ENCODE results near the gene NR4A3.
"Not testable (repeated sequence)": the region's sequence is repeated elsewhere in the genome, so short reads cannot be mapped to it uniquely, and the experiment has no call there.

Gene NR4A3

DNA sequence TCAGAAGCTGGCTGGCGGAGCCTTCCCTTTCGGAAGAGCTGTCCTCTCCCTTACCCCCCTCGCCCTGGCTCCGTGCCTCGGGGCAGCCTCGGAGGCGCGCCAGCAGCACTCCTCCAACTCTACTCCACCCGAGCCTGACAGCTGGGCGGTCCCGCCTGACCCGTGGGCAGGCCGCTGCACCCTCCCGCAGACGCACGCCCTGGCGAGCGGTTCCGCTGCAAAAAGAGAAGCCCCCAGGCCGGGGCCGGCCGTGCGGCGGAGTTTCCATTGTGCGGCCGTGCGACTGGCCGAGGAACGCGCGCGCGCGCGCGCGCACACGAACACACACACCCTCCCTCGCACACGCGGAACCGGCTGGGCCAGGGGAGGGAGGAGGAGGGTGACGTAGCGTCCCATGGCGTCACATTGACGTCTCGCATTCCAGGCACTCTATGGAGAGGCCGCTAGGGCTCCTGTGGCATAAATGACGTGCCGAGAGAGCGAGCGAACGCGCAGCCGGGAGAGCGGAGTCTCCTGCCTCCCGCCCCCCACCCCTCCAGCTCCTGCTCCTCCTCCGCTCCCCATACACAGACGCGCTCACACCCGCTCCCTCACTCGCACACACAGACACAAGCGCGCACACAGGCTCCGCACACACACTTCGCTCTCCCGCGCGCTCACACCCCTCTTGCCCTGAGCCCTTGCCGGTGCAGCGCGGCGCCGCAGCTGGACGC is at the start of gene NR4A3:
Gene NR4A3 (plus strand): TSS at position 490 of the 713 bp plus-strand sequence. CDS start 6,158 bp downstream, outside the sequence.
- DNase-seq (ENCODE audit: low read depth in 2 of 2): peak; percentile 78 to 81

DNA sequence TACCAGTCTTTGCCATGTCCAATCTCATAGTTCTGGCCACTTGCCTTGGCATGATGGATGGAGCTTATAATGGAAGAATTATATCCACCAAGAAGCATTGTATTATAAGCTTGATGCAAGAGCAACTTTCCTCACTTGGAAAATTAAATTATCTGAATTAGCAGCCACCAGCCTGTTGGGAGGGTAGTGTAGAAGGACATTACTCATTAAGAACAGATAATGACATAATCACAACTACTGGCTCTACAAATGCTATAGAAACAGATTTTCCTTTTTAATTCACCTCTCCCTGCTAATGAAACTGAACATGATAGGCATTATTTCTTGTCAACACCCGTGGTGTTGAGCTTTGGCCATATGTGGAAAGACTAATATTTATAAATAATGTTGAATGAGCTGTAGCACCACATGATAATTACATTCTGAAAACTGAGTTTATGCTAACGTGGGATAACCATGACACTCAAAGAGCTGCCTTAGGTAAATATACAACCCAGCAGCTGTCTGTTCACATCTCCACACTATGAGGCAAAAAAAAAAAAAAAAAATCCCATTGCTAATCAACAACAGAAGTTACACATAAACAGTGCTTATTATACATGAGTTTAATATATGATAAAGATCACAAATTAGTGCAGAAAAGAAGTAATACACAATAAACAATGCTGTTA is 48.1 kb upstream of the NR4A3 start:
- no peak for DNase-seq (ENCODE audit: low read depth in 2 of 2)

DNA sequence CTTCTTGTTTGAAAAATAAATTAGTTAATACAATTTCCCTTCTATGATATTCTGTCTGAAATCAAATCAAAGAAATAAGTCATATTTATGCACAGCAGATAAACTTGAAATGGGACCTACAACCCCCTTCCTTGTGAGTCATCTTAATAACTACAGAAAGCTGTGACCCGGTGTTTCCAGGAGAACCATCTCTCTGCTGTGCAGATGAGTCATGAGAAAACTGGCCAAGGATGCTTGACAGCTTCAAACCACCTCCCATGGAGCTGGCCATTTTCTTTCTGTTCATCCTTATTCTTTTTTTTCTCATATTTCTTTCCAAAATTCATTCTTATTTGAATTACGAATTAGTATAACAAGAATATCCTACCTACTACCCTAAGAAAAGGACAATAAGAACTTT is 43.4 kb upstream of the NR4A3 start:
- DNase-seq (ENCODE audit: low read depth in 2 of 2): no peak

DNA sequence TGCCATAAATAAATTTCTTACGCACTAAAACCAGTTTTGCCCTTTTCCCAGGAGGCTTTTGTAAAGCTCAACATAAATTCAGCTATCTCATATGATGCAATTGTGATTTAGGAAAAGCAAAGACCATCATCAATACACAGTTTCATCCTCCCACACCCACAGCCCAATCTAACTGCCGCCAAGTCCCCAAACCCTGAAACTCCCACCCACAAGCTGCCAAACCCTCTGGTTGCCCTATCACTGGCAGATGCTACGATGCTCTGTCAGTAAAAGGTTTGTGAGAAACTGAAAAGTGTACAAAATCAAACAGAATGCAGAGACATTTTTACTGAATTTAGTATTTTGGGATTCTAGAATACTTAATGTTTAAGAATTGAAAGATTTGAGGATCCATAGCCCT is 42.8 kb upstream of the NR4A3 start:
- DNase-seq (ENCODE audit: low read depth in 2 of 2): no peak

DNA sequence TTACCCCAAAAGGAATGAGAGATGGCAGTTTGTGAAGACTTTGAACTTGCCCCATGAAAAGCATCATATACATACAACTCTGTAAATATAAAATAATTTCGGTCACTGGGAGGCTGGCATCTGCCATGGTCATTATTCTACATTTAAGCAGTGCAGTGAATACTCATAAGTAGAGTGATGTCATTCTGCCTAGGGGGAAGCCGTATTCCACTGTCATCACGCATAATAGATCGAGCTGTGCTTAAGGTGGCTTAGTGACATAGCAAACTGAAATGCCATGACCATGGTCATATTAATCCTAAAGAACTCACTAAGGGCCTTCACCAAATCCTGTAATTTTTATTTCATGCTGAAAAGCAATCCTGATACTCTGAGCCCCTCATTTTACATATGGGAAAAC is 42.4 kb upstream of the NR4A3 start:
- DNase-seq (ENCODE audit: low read depth in 2 of 2): no peak

DNA sequence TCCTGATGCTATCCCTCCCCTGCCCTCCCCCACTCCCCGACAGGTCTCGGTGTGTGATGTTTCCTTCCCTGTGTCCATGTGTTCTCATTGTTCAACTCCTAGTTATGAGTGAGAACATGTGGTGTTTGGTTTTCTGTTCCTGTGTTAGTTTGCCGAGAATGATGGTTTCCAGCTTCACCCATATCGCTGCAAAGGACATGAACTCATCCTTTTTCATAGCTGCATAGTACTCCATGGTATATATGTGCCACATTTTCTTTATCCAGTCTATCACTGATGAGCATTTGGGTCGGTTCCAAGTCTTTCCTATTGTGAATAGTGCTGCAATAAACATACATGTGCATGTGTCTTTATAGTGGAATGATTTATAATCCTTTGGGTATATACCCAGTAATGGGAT is 39.3 kb upstream of the NR4A3 start:
- DNase-seq (ENCODE audit: low read depth in 2 of 2): not testable (repeated sequence)

DNA sequence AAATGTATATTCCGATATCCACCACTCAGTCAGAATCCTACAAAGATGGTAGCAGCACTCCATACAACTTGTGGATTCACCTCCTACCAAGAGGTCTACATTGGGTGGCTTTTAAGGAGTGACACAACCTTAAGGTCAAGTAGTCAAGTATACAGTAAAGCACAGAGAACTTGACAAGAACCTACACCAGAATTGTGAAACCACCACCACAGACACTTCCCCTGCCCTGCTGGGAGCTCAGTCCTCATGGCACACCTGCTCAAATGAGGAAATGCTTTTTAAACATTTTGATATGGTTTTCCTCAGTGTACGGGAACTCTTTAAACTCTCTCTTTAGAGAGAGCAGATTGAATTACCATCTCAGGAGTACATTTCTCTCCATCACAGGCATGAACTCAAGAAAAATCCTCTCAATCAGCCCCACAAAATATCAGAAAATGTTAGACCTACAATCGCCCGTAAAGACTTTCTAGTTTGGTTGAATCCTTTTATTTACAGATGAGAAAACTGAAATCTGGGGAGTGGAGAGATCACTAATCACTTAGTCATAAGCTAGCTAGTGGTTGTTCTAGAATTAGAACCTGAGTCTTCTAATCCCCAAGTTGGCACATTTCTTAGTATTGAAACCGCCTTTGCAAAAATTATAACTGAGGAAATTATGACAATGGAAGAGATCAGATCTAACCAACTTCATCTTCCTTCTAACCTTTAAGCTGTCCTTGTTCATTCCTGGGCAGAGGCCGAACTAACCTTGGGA is 38.5 kb upstream of the NR4A3 start:
- DNase-seq (ENCODE audit: low read depth in 2 of 2): no peak

DNA sequence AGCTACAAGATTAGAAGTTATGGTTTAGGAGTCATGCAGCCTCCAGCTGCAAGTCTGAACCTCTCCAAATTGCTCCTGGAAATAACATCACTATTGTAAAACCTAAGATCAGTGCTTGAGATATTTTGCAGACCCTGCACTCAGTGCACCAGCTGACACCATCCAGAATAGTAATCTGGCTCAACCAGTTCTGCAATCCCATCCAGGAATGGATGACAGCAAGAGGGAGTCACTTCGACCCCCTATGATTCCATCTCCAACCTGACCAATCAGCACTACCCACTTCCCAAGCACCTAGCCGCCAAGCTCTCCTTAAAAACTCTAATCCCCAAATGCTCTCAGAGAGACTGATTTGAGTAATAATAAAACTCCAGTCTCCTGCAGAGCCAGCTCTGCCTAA is 37.9 kb upstream of the NR4A3 start:
- DNase-seq (ENCODE audit: low read depth in 2 of 2): no peak

DNA sequence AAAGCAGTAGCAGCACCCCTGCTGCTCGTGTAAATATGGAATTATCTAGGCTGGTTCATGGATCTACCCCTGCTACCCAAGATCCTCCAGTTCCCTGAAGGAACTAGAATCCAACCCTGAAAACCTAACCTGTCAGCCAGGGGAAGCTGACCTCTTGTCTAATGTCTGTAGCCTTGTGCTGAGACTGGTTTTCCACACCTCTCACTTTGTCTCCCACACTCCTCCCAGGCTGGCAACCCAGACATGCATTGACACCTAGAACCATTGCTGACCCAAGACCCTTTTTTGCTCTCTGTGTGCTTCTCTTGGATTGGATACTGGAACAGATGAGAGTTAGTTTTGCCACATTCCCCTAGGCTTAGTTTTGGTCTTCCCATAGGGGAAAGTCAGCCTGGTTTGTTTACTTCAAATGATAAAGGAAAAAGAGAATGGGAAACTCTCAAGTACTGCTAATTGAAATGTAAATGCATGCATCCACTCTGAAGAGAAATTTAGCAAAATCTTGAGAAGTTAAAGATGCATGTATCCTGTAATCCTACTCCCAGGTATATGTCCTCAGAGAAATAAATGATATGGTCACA is 36.6 kb upstream of the NR4A3 start:
- DNase-seq (ENCODE audit: low read depth in 2 of 2): no peak

DNA sequence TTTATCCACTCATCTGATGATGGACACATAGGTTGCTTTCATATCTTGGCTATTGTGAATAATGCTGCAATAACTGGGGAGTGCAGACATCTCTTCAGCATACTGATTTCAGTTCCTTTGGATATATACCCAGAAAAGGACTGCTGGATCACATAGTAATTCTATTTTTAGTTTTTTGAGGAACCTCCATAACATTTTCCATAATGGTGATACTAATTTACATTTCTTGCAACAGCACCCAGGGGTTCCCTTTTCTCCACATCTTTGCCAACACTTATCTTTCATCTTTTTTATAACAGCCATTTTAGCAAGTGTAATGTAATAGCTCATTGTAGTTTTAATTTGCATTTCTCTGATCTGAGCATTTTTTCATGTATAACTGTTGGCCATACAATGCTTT is 34.1 kb upstream of the NR4A3 start:
- no peak for DNase-seq (ENCODE audit: low read depth in 2 of 2)

DNA sequence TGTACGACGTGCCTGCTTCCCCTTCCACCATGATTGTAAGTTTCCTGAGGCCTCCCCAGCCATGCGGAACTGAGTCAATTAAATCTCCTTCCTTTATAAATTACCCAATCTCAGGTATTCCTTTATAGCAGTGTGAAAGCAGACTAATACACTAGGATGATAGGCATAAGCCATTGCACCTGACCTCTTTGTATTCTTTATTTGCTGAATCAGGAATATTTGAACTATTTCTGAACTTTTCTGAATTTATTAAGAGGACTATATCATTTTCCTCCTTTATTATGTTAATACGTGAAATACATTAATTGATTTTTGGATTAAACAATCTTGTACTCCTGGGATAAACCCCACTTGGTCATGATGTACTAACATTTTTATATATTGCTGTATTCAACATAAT is 28.2 kb upstream of the NR4A3 start:
- no peak for DNase-seq (ENCODE audit: low read depth in 2 of 2)

DNA sequence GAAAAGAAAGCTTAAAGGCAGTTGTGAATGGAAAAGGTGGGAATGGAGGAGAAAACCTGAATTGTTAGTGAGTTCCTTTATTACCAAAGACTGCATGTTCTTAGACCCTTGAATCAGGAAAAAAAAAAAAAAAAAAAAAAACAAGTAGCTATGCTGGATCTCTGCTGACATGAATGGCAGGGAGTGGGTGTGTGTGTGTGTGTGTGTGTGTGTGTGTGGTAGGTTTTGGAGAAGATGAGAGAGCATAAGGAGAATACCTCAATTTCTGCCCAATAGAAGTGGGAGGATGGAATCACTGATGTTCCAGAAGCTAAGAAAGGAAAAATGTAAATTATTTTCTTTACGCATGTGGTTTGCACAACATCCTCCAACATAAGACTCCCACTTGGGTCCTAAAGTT is 25.5 kb upstream of the NR4A3 start:
- DNase-seq (ENCODE audit: low read depth in 2 of 2): no peak

DNA sequence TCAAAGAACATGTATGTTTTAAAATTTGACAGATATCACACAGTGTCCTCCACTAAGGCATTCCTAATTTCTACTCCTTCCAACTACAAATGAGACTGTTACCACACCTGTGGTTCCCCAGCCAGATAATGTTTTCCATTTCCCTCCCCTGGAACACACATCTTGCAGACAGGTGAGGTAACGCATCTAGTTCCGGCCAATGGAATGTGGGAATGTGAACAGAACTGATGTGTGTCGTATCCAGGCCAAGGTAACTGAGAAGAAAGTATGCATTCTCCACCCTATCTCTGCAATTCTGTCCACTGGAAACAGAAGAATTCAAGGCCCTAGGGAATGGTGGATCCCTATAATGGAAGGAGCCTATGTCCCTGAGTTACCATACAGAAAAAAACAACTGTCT is 19.9 kb upstream of the NR4A3 start:
- DNase-seq (ENCODE audit: low read depth in 2 of 2): no peak

DNA sequence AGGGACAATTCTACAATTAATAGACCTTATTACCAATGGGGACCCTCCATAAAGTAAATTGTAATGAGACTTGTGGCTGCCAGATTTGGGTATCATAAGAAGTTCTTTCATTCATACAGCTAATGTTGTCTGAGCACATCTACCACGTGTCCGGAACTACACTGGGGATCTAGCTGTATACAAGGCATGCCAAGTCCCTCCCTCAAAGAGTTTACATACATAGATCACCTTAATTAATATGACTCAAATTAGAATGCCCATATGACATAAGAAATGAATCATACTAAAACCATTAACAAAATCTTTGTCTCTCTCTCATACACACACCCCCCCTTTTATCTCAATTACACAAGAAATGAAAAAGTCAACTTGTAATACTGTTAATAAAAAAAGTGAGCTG is 18.0 kb upstream of the NR4A3 start:
- DNase-seq (ENCODE audit: low read depth in 2 of 2): no peak

DNA sequence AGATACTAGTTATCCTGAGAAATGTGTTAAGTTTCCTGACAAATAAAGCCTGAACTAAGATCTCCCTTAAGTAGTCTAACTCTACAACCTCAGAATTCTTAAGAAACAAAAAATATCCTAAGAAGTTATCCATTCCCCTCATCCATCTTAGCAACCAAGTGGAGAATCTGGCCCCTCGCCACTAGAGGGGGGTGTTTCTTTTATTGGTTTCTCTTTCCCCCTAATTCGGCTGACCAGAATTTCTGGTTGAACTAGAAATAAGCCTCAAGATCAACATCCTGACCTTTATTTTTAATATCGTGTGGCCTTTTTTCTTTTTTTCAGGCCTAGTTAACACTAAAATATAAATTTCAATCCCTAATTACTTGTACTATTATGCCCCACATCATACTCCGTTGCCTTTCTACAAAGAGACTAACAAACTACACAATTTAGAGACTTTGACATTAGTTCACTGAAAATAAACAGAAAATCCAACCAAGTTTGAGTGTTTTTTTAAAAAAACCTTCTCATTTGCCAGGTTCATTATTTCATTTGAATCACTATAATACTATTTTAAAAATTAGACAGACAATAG is 14.3 kb upstream of the NR4A3 start:
- DNase-seq (ENCODE audit: low read depth in 2 of 2): peak in 1 of 2 donors; percentile 56

DNA sequence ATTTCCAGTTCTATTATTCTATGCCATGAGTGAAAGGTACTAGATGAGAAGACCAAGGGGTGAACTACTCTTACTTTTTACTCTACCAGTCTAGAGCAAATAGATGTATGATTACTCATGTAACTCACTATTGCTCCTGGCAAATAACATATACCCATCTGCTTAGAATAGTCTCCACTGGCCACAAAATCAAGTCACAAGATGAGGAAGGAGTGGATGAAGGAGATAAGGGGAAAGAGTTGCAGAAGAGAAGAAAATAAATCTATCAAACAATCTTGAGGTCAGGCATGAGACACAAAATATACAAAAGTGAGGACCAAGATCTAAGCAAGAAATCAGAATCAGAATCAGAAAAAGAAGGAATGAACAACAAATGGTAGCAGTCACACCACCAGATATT is 13.7 kb upstream of the NR4A3 start:
- no peak for DNase-seq (ENCODE audit: low read depth in 2 of 2)

DNA sequence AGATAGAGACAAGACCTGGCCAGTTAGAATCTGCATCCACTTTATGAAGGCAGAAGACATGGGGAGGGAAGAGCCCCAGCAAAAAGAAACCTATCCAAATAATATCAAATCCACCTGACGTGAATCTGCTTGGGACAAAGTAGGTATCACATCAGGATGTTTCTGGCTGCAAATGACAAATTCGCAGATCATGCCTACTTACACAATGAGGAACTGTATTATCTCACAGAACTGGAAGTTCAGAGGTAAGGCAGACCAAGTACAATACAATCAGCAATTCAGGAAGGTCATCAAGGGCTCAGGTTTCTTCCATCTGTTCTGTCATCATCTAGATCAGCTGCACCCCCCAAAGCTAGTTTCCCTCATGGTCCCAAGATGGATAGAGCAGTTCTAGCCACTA is 13.2 kb upstream of the NR4A3 start:
- no peak for DNase-seq (ENCODE audit: low read depth in 2 of 2)

DNA sequence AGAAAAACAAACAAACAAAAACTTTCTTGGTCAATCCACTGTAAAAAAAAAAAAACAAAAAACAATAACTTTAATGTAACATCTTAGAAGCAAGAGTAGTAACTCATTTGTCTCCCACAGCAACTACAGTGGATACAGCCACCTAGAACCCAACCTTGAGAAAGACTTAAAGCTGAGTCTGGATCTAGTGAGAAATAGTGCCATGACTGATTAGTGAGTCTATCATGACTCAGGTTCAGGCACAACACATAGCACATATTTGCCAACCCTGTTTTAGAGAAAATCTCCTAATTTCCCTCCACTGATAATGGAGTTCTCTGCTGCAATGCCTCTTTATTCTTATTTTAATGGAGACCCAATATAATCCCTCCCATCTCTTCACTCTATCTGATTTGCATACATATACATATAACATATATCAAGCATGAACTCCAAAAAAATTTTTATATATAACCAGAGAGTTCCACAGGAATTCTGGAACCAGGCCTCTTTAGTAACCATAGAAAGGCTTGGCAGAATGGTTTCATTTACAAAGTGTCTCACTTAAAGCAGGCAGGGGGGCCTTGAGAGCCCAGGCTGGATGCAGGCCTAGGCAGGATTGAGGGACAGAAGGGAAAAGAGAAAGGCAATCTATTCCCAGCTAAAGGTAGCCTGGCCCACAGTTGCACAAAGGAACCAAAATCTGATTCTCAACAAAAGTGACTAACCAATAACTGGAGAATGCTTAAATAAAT is 11.9 kb upstream of the NR4A3 start:
- DNase-seq (ENCODE audit: low read depth in 2 of 2): no peak

DNA sequence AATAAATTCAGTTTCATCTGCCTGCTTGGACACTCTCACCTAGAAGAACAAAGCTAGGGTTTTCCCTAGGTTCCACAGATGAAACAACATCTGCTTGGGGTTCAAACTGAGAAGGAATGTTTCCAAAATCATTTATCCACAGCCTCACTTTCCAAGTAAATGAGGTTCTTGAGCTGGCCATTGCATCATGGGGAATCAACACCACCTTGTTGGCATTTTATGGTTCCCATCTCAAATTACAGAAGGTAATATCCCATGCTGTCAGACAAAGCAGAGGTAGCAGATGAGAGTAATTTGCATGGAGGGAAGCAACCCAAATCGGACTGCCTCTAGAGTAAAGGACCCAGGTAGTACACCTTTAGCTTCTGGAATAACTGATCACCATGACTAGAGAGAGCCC is 10.5 kb upstream of the NR4A3 start:
- no peak for DNase-seq (ENCODE audit: low read depth in 2 of 2)

DNA sequence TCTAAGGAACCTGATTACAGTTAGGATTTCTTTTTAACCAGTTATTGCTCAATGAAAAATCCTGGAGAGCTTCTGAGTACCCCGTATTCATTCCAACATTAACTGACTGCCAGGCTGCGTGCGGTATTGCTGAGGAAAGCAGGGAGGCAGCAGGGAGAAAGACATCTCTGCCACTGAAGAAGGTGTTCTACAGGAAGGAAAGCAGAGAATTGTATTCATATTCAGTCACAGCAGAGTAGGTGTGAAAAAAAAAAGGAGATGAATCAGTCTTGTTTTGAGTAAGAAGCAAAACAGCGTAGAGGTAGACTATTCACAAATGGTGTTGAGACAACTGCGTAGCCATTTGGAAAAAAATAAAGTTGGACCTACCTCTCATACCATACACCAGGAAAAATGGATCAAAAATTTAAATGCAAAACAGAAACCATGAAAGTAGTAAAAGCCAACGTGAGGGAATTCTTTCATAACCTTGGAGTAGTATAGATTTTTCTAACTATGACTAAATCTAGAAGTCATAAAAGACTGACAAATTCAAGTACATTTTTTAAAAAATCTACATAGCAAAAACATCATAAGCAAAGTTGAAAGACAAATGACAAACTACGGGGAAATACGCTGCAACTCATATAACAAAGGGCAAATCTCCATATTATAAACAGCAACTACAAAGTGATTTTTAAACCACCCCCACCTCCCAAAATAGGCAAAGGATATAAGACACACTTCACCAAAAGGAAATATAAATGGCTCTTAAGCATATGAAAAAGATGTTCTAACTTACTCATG is 9.9 kb upstream of the NR4A3 start:
- DNase-seq (ENCODE audit: low read depth in 2 of 2): no peak

DNA sequence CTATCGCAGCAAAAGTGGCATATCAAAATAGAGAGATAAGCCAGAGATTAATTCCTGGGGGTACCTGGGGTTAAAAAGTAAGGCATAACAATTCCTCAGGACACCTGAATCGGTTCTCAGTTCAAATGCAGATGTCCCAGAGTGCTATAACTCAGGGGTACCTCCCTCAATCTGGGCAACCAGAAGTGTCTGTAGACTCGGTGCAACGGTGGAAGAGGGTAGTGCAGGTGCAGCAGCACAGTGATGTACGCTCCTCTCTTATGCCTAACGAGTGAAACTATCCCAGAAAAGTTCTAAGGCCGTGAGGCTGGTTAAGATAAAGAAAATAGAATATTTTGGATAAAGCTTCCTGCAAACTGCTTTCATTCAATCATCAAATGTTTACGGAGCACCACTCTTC is 7.9 kb upstream of the NR4A3 start:
- DNase-seq (ENCODE audit: low read depth in 2 of 2): no peak

Measured in stimulated activated CD8-positive, alpha-beta memory T cell treated with anti-CD3 and anti-CD28 coated beads, Interleukin-7, amount 100 ng/mL, for 1 hour (primary cell).